OCI-LY1 (cell line): ENCODE measurements around the gene ERMAP.

Experiments used
- H2AFZ ChIP-seq: fragments of 200-600 bp; sonication (generic), shearing (Covaris generic); 2 replicates; pipeline ENCODE4 v1.6.0; 2014; ENCODE audit warnings: antibody characterized with exemption, mild to moderate bottlenecking, low read length
- H3F3A ChIP-seq: fragments of 200-600 bp; sonication (generic), shearing (Covaris generic); 2 replicates; pipeline ENCODE4 v1.6.0; 2014; ENCODE audit warnings: mild to moderate bottlenecking, antibody characterized with exemption, low read length, moderate library complexity; ENCODE audit not compliant: insufficient read depth
- H3K27ac ChIP-seq: fragments of 200-600 bp; sonication (generic); 2 replicates; pipeline ENCODE4 v1.5.1; 2014; ENCODE audit warnings: low read length, mixed run types, mild to moderate bottlenecking, low read depth; ENCODE audit not compliant: poor library complexity, severe bottlenecking
- H3K27me3 ChIP-seq: fragments of 200-600 bp; sonication (generic); 2 replicates; pipeline ENCODE4 v1.6.0; 2014; ENCODE audit warnings: antibody characterized with exemption, mild to moderate bottlenecking, low read length, moderate library complexity; ENCODE audit not compliant: insufficient read depth
- H3K36me3 ChIP-seq: fragments of 200-600 bp; sonication (generic); 2 replicates; pipeline ENCODE4 v1.6.1; 2014; ENCODE audit warnings: mild to moderate bottlenecking, antibody characterized with exemption, low read length, moderate library complexity, mixed read lengths; ENCODE audit not compliant: insufficient read depth
- H3K4me1 ChIP-seq: fragments of 200-600 bp; sonication (generic); 2 replicates; pipeline ENCODE4 v1.5.1; 2014; ENCODE audit warnings: mild to moderate bottlenecking, low read length, moderate library complexity; ENCODE audit not compliant: insufficient read depth, severe bottlenecking
- H3K4me2 ChIP-seq: fragments of 200-600 bp; sonication (generic), shearing (Covaris generic); 2 replicates; pipeline ENCODE4 v1.6.1; 2014; ENCODE audit warnings: low read length
- H3K4me3 ChIP-seq: fragments of 200-600 bp; sonication (generic); 2 replicates; pipeline ENCODE4 v1.5.1; 2014; ENCODE audit warnings: low read length, low read depth, mild to moderate bottlenecking, mixed read lengths; ENCODE audit not compliant: poor library complexity, severe bottlenecking
- H3K79me2 ChIP-seq: fragments of 200-600 bp; shearing (Covaris generic); 2 replicates; pipeline ENCODE4 v1.6.1; 2016; ENCODE audit warnings: mixed run types, low read length, mixed read lengths; ENCODE audit not compliant: insufficient read depth
- H3K9ac ChIP-seq: fragments of 200-600 bp; sonication (generic), shearing (Covaris generic); 2 replicates; pipeline ENCODE4 v1.6.1; 2014; ENCODE audit warnings: mild to moderate bottlenecking, low read length, mixed read lengths
- H3K9me2 ChIP-seq: fragments of 200-600 bp; sonication (generic), shearing (Covaris generic); 2 replicates; pipeline ENCODE4 v1.6.1; 2014; ENCODE audit warnings: low read depth, mild to moderate bottlenecking, low read length, mixed read lengths
- H3K9me3 ChIP-seq: fragments of 200-600 bp; shearing (Covaris generic); 2 replicates; pipeline ENCODE4 v1.6.1; 2014; ENCODE audit warnings: low read length, mixed read lengths
- H4K20me1 ChIP-seq: fragments of 200-600 bp; sonication (generic), shearing (Covaris generic); 2 replicates; pipeline ENCODE4 v1.6.0; 2016; ENCODE audit warnings: mild to moderate bottlenecking, low read length; ENCODE audit not compliant: insufficient read depth
- CTCF ChIP-seq: fragments of 200-600 bp; sonication (generic), shearing (Covaris generic); IDR thresholded peaks from 2 replicates; pipeline ENCODE4 v1.5.1; 2017; ENCODE audit warnings: mild to moderate bottlenecking, antibody characterized with exemption, low read length, moderate library complexity, mixed read lengths
- EZH2 ChIP-seq: fragments of 200-600 bp; sonication (generic), shearing (Covaris generic); IDR thresholded peaks from 2 replicates; pipeline ENCODE4 v1.8.0; 2017; ENCODE audit warnings: borderline replicate concordance, mixed run types, mild to moderate bottlenecking, antibody characterized with exemption, low read length, moderate library complexity, mixed read lengths

ERMAP gene

GRCh38 chr1:42831273-42831672, 14.4 kb downstream of the ERMAP start:
- Histone ChIP-seq H3K9me2 (no peaks in the 10 kb centered on the region), H3K27ac (no peak overlapping the region), H3K4me3 (no peak overlapping the region), H2AFZ (no peak overlapping the region), H3F3A (no peaks in the 10 kb centered on the region), H3K9me3 (no peaks in the 10 kb centered on the region), H3K79me2 (no peaks in the 10 kb centered on the region), H4K20me1 (no peaks in the 10 kb centered on the region), H3K27me3 (no peaks in the 10 kb centered on the region), H3K4me2 (no peak overlapping the region), H3K36me3 (no peaks in the 10 kb centered on the region), H3K4me1 (no peaks in the 10 kb centered on the region), H3K9ac (no peak overlapping the region)
- TF ChIP-seq EZH2, result no peak
- TF ChIP-seq CTCF, result no peak

- Histone ChIP-seq H4K20me1 (no peaks in the 10 kb centered on the region), H3K36me3 (no peaks in the 10 kb centered on the region), H3K9ac (no peak overlapping the region)
These were observed 15.8 kb downstream of the ERMAP start for GRCh38 chr1:42832641-42833240.

GRCh38 chr1:42833981-42834380, 17.1 kb downstream of the ERMAP start:
- TF ChIP-seq EZH2 (no peak), CTCF (no peak)
- no peaks in the 10 kb centered on the region for H3F3A ChIP-seq
- H3K27me3 ChIP-seq, result no peaks in the 10 kb centered on the region
- no peaks in the 10 kb centered on the region for H3K36me3 ChIP-seq
- no peak overlapping the region for H3K4me2 ChIP-seq
- no peak overlapping the region for H3K4me3 ChIP-seq
- no peaks in the 10 kb centered on the region for H4K20me1 ChIP-seq
- H3K9ac ChIP-seq, result no peak overlapping the region
- H3K79me2 ChIP-seq, result no peaks in the 10 kb centered on the region
- H3K9me2 ChIP-seq, result no peaks in the 10 kb centered on the region
- H3K4me1 ChIP-seq, result no peaks in the 10 kb centered on the region
- no peak overlapping the region for H3K27ac ChIP-seq
- no peaks in the 10 kb centered on the region for H3K9me3 ChIP-seq
- H2AFZ ChIP-seq, result no peak overlapping the region

More at GRCh38 chr1:42832641-42833240, 15.8 kb downstream of the ERMAP start:
- Histone ChIP-seq H3K4me2 (no peak overlapping the region), H3F3A (no peaks in the 10 kb centered on the region), H3K27ac (no peak overlapping the region), H3K27me3 (no peaks in the 10 kb centered on the region), H3K4me1 (no peaks in the 10 kb centered on the region), H3K9me3 (no peaks in the 10 kb centered on the region), H2AFZ (no peak overlapping the region), H3K4me3 (no peak overlapping the region), H3K9me2 (no peaks in the 10 kb centered on the region), H3K79me2 (no peaks in the 10 kb centered on the region)
- TF ChIP-seq EZH2, result no peak
- no peak for TF ChIP-seq CTCF
